ENCODE data around the gene SAMD4B. TPM values are rescaled to one million over a fixed set of nuclear protein-coding genes. Genes with fewer than 3 reads are reported as not detected.

Gene SAMD4B
- total RNA-seq, result 100 to 1,000 TPM; 103 to 193 (median 115) TPM

GRCh38 chr19:39341719-39342604 lies at the start of gene SAMD4B:
SAMD4B (plus strand) TSS chr19:39342421; CDS start chr19:39356894, 14,473 bp downstream.
- Histone ChIP-seq H3K27ac (peak within 1 kb of the TSS; percentile 94 to 100 (median 97)), H3K27me3 (no peaks in the 10 kb centered on the region), H3K36me3 (peaks cover 0 to 8% (median 4%) of the 10 kb centered on the region in 3 donors), H3K4me3 (peak within 1 kb of the TSS; percentile 77 to 97 (median 89)), H3K4me1 (peaks cover 0 to 52% (median 31%) of the 10 kb centered on the region in 4 donors), H3K9me3 (no peaks in the 10 kb centered on the region)
- 1% methylated on average over 14 to 48 of the region's 105 CpGs for WGBS, 2 donors
- DNase-seq (ENCODE audit: low spot score in 2 of 2), result peak; percentile 97 to 98
- peak; percentile 94 to 97 for TF ChIP-seq POLR2A (IDR thresholded peaks at IDR 0.05)
- peak; percentile 87 to 97 (median 91) for TF ChIP-seq CTCF (IDR thresholded peaks at IDR 0.05)
- TF ChIP-seq EP300 (IDR thresholded peaks at IDR 0.05), result peak; percentile 61 to 94

- WGBS, 2 donors, result 41 to 42% methylated on average over 4 of the region's 4 CpGs
- H3K4me1 ChIP-seq, result no peaks in the 10 kb centered on the region
- H3K4me3 ChIP-seq, result no peak overlapping the region
- no peak for DNase-seq (ENCODE audit: low spot score in 2 of 2)
- H3K9me3 ChIP-seq, result peaks cover 0 to 30% (median 0%) of the 10 kb centered on the region in 4 donors
- no peaks in the 10 kb centered on the region for H3K36me3 ChIP-seq
- H3K27me3 ChIP-seq, result peaks cover 0 to 3% of the 10 kb centered on the region in 2 donors
- H3K27ac ChIP-seq, result no peak overlapping the region
- TF ChIP-seq POLR2A (IDR thresholded peaks at IDR 0.05), result no peak
- TF ChIP-seq CTCF (IDR thresholded peaks at IDR 0.05), result no peak
- TF ChIP-seq EP300 (IDR thresholded peaks at IDR 0.05), result no peak
These were observed 48.8 kb upstream of the SAMD4B start for GRCh38 chr19:39293394-39293793.

GRCh38 chr19:39296055-39296645 lies 46.1 kb upstream of the SAMD4B start, which contains the start of gene IFNL1:
IFNL1 (plus strand) TSS chr19:39296407; CDS start chr19:39296422, 15 bp downstream.
- Histone ChIP-seq H3K4me3 (no peak within 1 kb of the TSS), H3K4me1 (no peaks in the 10 kb centered on the region), H3K27me3 (peaks cover 0 to 3% of the 10 kb centered on the region in 2 donors), H3K36me3 (no peaks in the 10 kb centered on the region), H3K9me3 (peaks cover 0 to 4% (median 0%) of the 10 kb centered on the region in 4 donors), H3K27ac (no peak within 1 kb of the TSS)
- no peak for DNase-seq (ENCODE audit: low spot score in 2 of 2)
- whole genome bisulfite sequencing, 2 donors, result 80 to 83% methylated on average over 11 of the region's 11 CpGs
- no peak for TF ChIP-seq POLR2A (IDR thresholded peaks at IDR 0.05)
- TF ChIP-seq CTCF (IDR thresholded peaks at IDR 0.05), result no peak
- no peak for TF ChIP-seq EP300 (IDR thresholded peaks at IDR 0.05)

GRCh38 chr19:39296906-39297305 lies 45.3 kb upstream of the SAMD4B start:
- Histone ChIP-seq H3K9me3 (no peaks in the 10 kb centered on the region), H3K27me3 (peaks cover 0 to 9% of the 10 kb centered on the region in 2 donors), H3K36me3 (no peaks in the 10 kb centered on the region), H3K4me3 (no peak overlapping the region), H3K27ac (no peak overlapping the region), H3K4me1 (no peaks in the 10 kb centered on the region)
- DNase-seq (ENCODE audit: low spot score in 2 of 2), result no peak
- TF ChIP-seq EP300 (IDR thresholded peaks at IDR 0.05), result no peak
- no peak for TF ChIP-seq POLR2A (IDR thresholded peaks at IDR 0.05)
- no peak for TF ChIP-seq CTCF (IDR thresholded peaks at IDR 0.05)
- 85 to 95% methylated on average over 4 of the region's 4 CpGs for WGBS, 2 donors
